WTC11 (cell line): ENCODE measurements around the gene KCNJ4.

Experiments used
- ATF3 ChIP-seq: sonication (generic); formaldehyde crosslinking; conservative IDR thresholded peaks from 2 replicates; pipeline ENCODE4 v1.8.1; 2022; ENCODE audit warnings: mild to moderate bottlenecking, missing genetic modification reagents
- CTCF ChIP-seq: fragments of 200-600 bp; IDR thresholded peaks from 2 replicates; pipeline ENCODE4 v1.8.0; 2022; ENCODE audit warnings: antibody characterized with exemption
- ESRRA ChIP-seq: sonication (generic); formaldehyde crosslinking; IDR thresholded peaks from 2 replicates; pipeline ENCODE4 v1.8.1; 2022; ENCODE audit warnings: mild to moderate bottlenecking, missing genetic modification reagents, borderline replicate concordance
- JUN ChIP-seq: sonication (generic); formaldehyde crosslinking; IDR thresholded peaks from 2 replicates; pipeline ENCODE4 v1.8.0; 2023; ENCODE audit warnings: mild to moderate bottlenecking, missing genetic modification reagents

GRCh38 chr22:38429499-38430068, 25.4 kb downstream of the KCNJ4 start:
- TF ChIP-seq CTCF (no peak), JUN (CRISPR knock-in tag) (no peak), ATF3 (CRISPR knock-in tag) (no peak), ESRRA (no peak)
